Immature natural killer cell (primary cell): ENCODE data around the gene C11orf24. TPM values are rescaled to one million over a fixed set of nuclear protein-coding genes. Genes with fewer than 3 reads are reported as not detected.

Experiments used
- polyA plus RNA-seq, 3 donors: library from polyadenylated mRNA; unstranded; fragments of 300-500 nt; fragmentation: Illumina TruSeq; gene quantifications; one replicate each; pipeline ENCODE4 v1.2.3, GENCODE V29; 2021

C11orf24 gene
- polyA plus RNA-seq, 3 donors from 2014 or later, result 10.4 to 27.1 (median 12.6) TPM

Other genes with a start within 250 kb of the C11orf24 start
- gene NDUFS8, start 241.3 kb downstream of the C11orf24 start, polyA plus RNA-seq, result 100 to 1,000 TPM; 204 to 258 (median 215) TPM
- 100 to 1,000 TPM in 1 of 3 donors, 10 to 100 TPM in 2; 93.0 to 132 (median 93.3) TPM for gene TCIRG1, start 232.9 kb downstream of the C11orf24 start, polyA plus RNA-seq
- 1 to 10 TPM; 2.7 to 7.5 (median 4.9) TPM for gene CHKA, start 150.6 kb downstream of the C11orf24 start, polyA plus RNA-seq
- 10 to 100 TPM; 23.9 to 58.5 (median 30.0) TPM for gene KMT5B, start 58.7 kb downstream of the C11orf24 start, polyA plus RNA-seq
- 1 to 10 TPM in 1 of 3 donors, under 1 TPM in 2; 0.03 to 1.2 (median 0.66) TPM for gene LRP5, start 40.6 kb upstream of the C11orf24 start, polyA plus RNA-seq
- 10 to 100 TPM; 18.2 to 48.4 (median 29.8) TPM for gene PPP6R3, start 188.8 kb upstream of the C11orf24 start, polyA plus RNA-seq